Measurements from ENCODE around the gene PDGFC. TPM values are rescaled to one million over a fixed set of nuclear protein-coding genes. Genes with fewer than 3 reads are reported as not detected.

The PDGFC gene
- total and polyA plus RNA-seq, 8 donors: 4.9 to 39.8 (median 10.8) TPM

GRCh38 chr4:156816360-156816755, 155.2 kb downstream of the PDGFC start:
- Histone ChIP-seq H3K4me1 (no peaks in the 10 kb centered on the region), H3K4me3 (no peak overlapping the region), H3K36me3 (no peaks in the 10 kb centered on the region), H3K9me3 (no peaks in the 10 kb centered on the region), H3K27ac (no peak overlapping the region), H3K27me3 (no peaks in the 10 kb centered on the region)
- TF ChIP-seq POLR2A (IDR thresholded peaks at IDR 0.05) (no peak), EP300 (IDR thresholded peaks at IDR 0.05) (no peak), POLR2AphosphoS5 (IDR thresholded peaks at IDR 0.05) (no peak)
- TF ChIP-seq, protein P1, sequence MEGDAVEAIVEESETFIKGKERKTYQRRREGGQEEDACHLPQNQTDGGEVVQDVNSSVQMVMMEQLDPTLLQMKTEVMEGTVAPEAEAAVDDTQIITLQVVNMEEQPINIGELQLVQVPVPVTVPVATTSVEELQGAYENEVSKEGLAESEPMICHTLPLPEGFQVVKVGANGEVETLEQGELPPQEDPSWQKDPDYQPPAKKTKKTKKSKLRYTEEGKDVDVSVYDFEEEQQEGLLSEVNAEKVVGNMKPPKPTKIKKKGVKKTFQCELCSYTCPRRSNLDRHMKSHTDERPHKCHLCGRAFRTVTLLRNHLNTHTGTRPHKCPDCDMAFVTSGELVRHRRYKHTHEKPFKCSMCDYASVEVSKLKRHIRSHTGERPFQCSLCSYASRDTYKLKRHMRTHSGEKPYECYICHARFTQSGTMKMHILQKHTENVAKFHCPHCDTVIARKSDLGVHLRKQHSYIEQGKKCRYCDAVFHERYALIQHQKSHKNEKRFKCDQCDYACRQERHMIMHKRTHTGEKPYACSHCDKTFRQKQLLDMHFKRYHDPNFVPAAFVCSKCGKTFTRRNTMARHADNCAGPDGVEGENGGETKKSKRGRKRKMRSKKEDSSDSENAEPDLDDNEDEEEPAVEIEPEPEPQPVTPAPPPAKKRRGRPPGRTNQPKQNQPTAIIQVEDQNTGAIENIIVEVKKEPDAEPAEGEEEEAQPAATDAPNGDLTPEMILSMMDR (IDR thresholded peaks at IDR 0.05): no peak
- intact Hi-C loops (cut with DNase I; ENCODE audit: low total_unique reads): no loop called here
- no peak for DNase-seq
- WGBS, 5 donors: 44 to 92% (median 86%) methylated on average over 2 of the region's 2 CpGs

DNA sequence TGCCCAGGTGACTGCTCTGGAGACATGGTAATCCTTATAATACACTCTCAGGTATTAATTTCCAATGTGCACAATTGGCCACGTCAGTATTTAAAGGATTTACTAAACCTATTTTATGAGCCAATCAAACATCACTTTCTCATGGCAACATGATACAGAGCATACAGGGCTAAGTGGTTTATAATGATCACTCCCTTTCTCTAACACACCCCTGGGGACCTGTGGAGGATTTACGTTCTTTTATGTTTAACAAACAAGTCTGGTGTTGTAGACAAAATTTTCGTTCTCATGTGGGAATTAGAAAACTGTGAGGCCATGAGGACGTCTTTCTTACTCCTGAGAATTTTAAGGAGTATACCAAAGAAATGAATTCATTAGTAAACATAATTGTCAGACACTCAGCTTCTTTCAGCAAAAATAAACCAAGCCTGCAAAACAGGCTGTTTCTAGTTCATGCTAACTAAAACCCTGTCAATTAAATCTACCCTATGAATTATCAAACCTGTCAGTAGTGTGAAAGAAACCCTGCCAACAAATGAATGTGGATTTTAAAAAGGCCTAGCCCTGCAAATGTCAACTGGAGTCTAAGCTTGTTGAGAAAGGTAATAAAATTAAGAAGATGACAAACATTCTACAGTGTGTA, 155.8 kb downstream of the PDGFC start:
- intact Hi-C loops (cut with DNase I; ENCODE audit: low total_unique reads): no loop called here
- TF ChIP-seq POLR2AphosphoS5 (IDR thresholded peaks at IDR 0.05) (no peak), EP300 (IDR thresholded peaks at IDR 0.05) (no peak), POLR2A (IDR thresholded peaks at IDR 0.05) (no peak)
- TF ChIP-seq, protein P1 (IDR thresholded peaks at IDR 0.05): no peak
- 68 to 77% (median 73%) methylated on average over 4 of the region's 4 CpGs for WGBS, 5 donors
- Histone ChIP-seq H3K9me3 (no peaks in the 10 kb centered on the region), H3K4me3 (no peak overlapping the region), H3K27ac (no peak overlapping the region), H3K27me3 (no peaks in the 10 kb centered on the region), H3K4me1 (no peaks in the 10 kb centered on the region), H3K36me3 (no peaks in the 10 kb centered on the region)
- DNase-seq: peak in 1 of 2 donors; percentile 12

- H3K4me3 ChIP-seq: no peak overlapping the region
- DNase-seq: no peak
- intact Hi-C loops (cut with DNase I; ENCODE audit: low total_unique reads): no loop called here
- no peaks in the 10 kb centered on the region for H3K36me3 ChIP-seq
- no peaks in the 10 kb centered on the region for H3K27me3 ChIP-seq
- H3K9me3 ChIP-seq: no peaks in the 10 kb centered on the region
- WGBS, 5 donors: 90 to 94% (median 90%) methylated on average over 4 of the region's 4 CpGs
- no peaks in the 10 kb centered on the region for H3K4me1 ChIP-seq
- no peak overlapping the region for H3K27ac ChIP-seq
- TF ChIP-seq, protein P1 (IDR thresholded peaks at IDR 0.05): no peak
- TF ChIP-seq POLR2A (IDR thresholded peaks at IDR 0.05) (no peak), POLR2AphosphoS5 (IDR thresholded peaks at IDR 0.05) (no peak), EP300 (IDR thresholded peaks at IDR 0.05) (no peak)
Observed at GRCh38 chr4:156811963-156812362, 159.6 kb downstream of the PDGFC start.

- DNase-seq: no peak
- intact Hi-C loops (cut with DNase I; ENCODE audit: low total_unique reads): no loop called here
- Histone ChIP-seq H3K27me3 (no peaks in the 10 kb centered on the region), H3K9me3 (no peaks in the 10 kb centered on the region), H3K4me1 (no peaks in the 10 kb centered on the region), H3K36me3 (no peaks in the 10 kb centered on the region), H3K4me3 (no peak overlapping the region), H3K27ac (no peak overlapping the region)
- 87 to 95% (median 91%) methylated on average over 5 of the region's 5 CpGs for WGBS, 5 donors
- TF ChIP-seq EP300 (IDR thresholded peaks at IDR 0.05) (no peak), POLR2AphosphoS5 (IDR thresholded peaks at IDR 0.05) (no peak), POLR2A (IDR thresholded peaks at IDR 0.05) (no peak)
- TF ChIP-seq, protein P1 (IDR thresholded peaks at IDR 0.05): no peak
Observed at GRCh38 chr4:156811286-156811685, 160.3 kb downstream of the PDGFC start.

Measured in stomach (tissue), 9 donors.